ENCODE results near the gene MOXD1.

- TF ChIP-seq POLR2A (IDR thresholded peaks at IDR 0.05) = no peak
- TF ChIP-seq CTCF (IDR thresholded peaks at IDR 0.05) = no peak
These were observed 84.3 kb downstream of the MOXD1 start for GRCh38 chr6:132316970-132317369.
